Measurements from ENCODE around the gene PGAP6. TPM values are rescaled to one million over a fixed set of nuclear protein-coding genes. Genes with fewer than 3 reads are reported as not detected.

Gene PGAP6
- total RNA-seq, 2 donors from 2014 or later: 83.8 to 113 TPM

DNA sequence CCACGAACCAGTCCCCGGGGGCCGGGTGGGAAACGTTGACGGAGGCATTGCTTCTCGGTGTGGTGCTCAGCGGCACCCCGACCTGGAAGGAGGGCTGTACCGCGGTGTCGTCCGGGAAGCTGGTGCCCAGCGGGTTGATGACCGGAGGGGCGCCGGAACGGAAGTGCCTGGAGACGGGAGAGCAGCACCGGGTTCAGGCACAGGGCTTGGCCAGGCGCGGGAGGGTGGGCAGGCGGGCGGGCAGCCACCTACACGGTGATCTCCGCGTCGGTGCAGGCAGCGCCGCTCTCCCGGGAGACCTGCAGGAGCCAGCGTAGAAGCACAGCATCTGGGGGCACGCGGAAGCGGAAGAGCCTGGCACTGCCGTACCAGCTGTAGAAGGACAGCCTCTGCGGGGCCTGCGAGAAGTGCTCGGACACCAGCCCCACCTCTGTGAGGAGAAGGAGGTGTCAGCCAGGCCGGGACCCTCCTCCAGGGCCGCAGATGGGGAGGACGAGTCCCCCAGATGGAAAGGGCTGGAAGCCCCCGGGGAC, 4.3 kb downstream of the PGAP6 start:
- no peak overlapping the region for H3K4me3 ChIP-seq
- ATAC-seq (no peak), DNase-seq (peak in 1 of 4 donors; percentile 14)
- H3K9me3 ChIP-seq: no peaks in the 10 kb centered on the region
- TF ChIP-seq CTCF (IDR thresholded peaks at IDR 0.05) (no peak), POLR2A (IDR thresholded peaks at IDR 0.05) (no peak)
- peaks cover 29% of the 10 kb centered on the region for H3K4me1 ChIP-seq
- 86 to 93% methylated on average over 8 to 20 of the region's 42 CpGs for WGBS, 2 donors
- H3K27ac ChIP-seq: no peak overlapping the region
- no peaks in the 10 kb centered on the region for H3K27me3 ChIP-seq
- H3K36me3 ChIP-seq (replicated peaks in 1 of 2; ENCODE audit: insufficient read depth in 1 of 2, low read depth in 2 of 2): peaks cover 28 to 29% of the 10 kb centered on the region in 2 donors
- intact Hi-C loops (cut with DNase I): no loop called here

DNA sequence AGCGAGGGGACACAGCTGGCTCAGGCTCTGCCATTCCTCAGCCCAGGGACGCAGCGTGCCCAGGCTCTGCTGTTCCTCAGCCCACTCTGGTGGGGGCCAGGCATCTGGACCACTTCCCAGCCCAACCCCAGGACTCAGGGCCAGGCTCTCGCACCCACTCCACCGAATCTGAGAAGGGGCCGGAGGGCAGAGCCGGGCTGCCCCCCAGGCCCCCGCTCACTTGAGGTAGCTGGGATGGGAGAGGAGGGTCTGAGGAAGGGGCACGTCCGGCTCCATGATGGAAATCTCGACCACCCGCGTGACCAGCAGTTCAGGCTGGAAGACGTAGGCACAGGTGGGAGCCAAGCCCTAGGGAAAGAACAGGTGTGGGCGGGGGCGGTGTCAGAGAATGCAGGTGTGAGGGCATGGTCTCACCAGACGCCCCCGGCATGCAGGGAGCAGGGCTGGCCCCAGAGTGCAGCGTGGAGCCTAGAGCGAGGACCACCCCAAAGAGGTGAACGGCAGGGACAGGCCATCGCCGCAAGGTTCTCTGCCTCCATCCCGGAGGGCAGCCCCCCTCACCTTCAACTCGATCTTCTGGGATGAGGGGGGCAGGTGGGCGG, 4.9 kb downstream of the PGAP6 start:
- WGBS, 2 donors: 84 to 86% methylated on average over 19 to 26 of the region's 26 CpGs
- no peaks in the 10 kb centered on the region for H3K9me3 ChIP-seq
- intact Hi-C loops (cut with DNase I): no loop called here
- H3K27ac ChIP-seq: no peak overlapping the region
- H3K4me1 ChIP-seq: peaks cover 29% of the 10 kb centered on the region
- H3K4me3 ChIP-seq: no peak overlapping the region
- peaks cover 28 to 29% of the 10 kb centered on the region in 2 donors for H3K36me3 ChIP-seq (replicated peaks in 1 of 2; ENCODE audit: insufficient read depth in 1 of 2, low read depth in 2 of 2)
- no peaks in the 10 kb centered on the region for H3K27me3 ChIP-seq
- no peak for TF ChIP-seq POLR2A (IDR thresholded peaks at IDR 0.05)
- TF ChIP-seq CTCF (IDR thresholded peaks at IDR 0.05): no peak
- peak in 1 of 4 donors; percentile 11 for DNase-seq
- no peak for ATAC-seq

DNA sequence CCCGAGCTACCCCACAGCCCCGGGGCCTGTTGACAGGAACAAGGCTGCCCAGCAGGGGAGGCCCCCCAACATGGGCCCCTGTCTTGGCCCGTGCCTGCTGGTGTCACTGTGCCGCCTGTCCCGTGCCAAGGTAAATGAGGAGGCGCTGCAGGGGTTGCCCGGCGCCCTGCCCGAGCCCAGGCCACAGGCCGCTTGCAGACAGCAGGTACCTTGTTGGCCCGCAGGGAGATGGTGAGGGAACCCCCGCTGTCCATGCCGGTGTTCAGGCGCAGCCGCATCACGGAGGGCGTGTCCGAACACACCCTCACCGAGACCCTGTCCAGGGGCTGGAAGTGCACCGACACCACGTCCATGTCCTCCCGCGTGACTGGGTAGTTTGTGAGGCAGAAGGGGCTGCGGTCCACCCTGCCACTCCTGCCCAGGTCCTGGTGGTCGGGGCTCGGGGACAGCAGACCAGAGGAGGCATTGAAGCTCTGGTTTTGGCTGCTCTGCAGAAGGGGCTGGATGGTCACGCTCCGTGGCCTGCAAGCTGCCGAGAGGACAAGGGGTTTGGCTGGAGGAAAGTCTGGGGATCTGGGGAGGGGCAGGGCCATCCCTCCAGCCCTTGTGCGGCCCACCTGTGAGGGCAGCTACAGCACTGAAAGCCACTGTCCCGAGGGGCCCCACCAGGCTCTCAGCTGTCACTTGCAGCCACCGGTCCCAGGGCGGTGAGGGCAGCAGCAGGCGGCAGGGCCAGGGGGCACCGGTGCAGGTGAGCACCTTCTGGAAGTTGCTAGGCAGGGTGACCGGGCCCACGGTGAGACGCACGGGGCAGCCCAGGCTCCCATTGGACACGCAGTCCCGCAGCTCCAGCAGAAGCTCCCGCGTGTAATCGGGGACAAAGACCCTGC, 5.6 kb downstream of the PGAP6 start:
- TF ChIP-seq POLR2A (IDR thresholded peaks at IDR 0.05): no peak
- no peak for TF ChIP-seq CTCF (IDR thresholded peaks at IDR 0.05)
- peaks cover 28 to 29% of the 10 kb centered on the region in 2 donors for H3K36me3 ChIP-seq (replicated peaks in 1 of 2; ENCODE audit: insufficient read depth in 1 of 2, low read depth in 2 of 2)

DNA sequence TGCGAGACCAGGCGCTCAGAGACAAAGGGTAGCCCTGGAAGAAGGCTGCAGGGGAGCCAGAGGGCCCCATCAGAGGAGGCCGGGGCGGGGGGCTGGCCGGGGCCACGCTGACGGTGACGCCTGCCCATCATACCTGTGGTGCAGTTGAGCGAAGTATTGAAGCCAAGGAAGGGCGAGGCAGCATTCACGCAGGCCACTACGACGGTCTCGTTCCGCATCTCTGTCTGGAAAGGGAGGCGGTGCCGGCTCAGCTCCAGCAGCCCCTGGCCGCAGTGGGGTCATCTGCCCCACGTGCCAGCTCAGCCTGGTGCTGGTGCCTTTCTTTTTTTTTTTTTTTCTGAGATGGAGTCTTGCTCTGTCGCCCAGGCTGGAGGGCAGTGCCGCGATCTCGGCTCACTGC, 6.6 kb downstream of the PGAP6 start:
- H3K9me3 ChIP-seq: no peaks in the 10 kb centered on the region
- no peaks in the 10 kb centered on the region for H3K27me3 ChIP-seq
- peaks cover 28 to 29% of the 10 kb centered on the region in 2 donors for H3K36me3 ChIP-seq (replicated peaks in 1 of 2; ENCODE audit: insufficient read depth in 1 of 2, low read depth in 2 of 2)
- TF ChIP-seq CTCF (IDR thresholded peaks at IDR 0.05): no peak
- no peak for TF ChIP-seq POLR2A (IDR thresholded peaks at IDR 0.05)
- intact Hi-C loops (cut with DNase I): no loop called here
- ATAC-seq (no peak), DNase-seq (no peak)
- H3K4me1 ChIP-seq: peaks cover 29% of the 10 kb centered on the region
- 92 to 93% methylated on average over 22 to 23 of the region's 23 CpGs for WGBS, 2 donors
- no peak overlapping the region for H3K27ac ChIP-seq
- no peak overlapping the region for H3K4me3 ChIP-seq

More for the DNA sequence above, 5.6 kb downstream of the PGAP6 start:
- ATAC-seq (no peak), DNase-seq (peak in 1 of 4 donors; percentile 13)
- Histone ChIP-seq H3K4me3 (no peak overlapping the region), H3K9me3 (no peaks in the 10 kb centered on the region), H3K27ac (no peak overlapping the region), H3K4me1 (peaks cover 31% of the 10 kb centered on the region), H3K27me3 (no peaks in the 10 kb centered on the region)
- 87 to 93% methylated on average over 10 to 37 of the region's 44 CpGs for WGBS, 2 donors
- intact Hi-C loops (cut with DNase I): no loop called here

Data from body of pancreas (tissue), 4 donors.